MCF 10A (cell line): Measurements from ENCODE around the gene BAG1. TPM values are rescaled to one million over a fixed set of nuclear protein-coding genes. Genes with fewer than 3 reads are reported as not detected.

ENCODE experiments used
- BruUV-seq: library from RNA; stranded (reverse); fragments of 400-500 nt; replicated peaks from 2 replicates; lab custom pipeline; 2021; lab: Mats Ljungman, UMichigan
- CTCF ChIA-PET: fragments of 300-600 bp; sonication (Branson Sonifier 250); formaldehyde crosslinking; extraction: SDS; loops from one replicate; lab custom pipeline; 2021; ENCODE audit warnings: antibody characterized with exemption, inconsistent platforms; lab: Yijun Ruan, JAX
- POLR2A ChIA-PET: fragments of 300-600, 350-650 bp; sonication (Branson Sonifier 250); formaldehyde crosslinking; extraction: SDS; loops from one replicate; lab custom pipeline; 2020; ENCODE audit warnings: antibody characterized with exemption, inconsistent platforms; lab: Yijun Ruan, JAX
- DNase-seq: peaks from one replicate; pipeline ENCODE4 v3.0.0-alpha.2; 2018; ENCODE audit not compliant: unreplicated experiment
- H3K27ac Mint-ChIP-seq: one replicate; pipeline ENCODE4 v1.8.0; 2022; ENCODE audit warnings: mild to moderate bottlenecking, low read depth, mixed read lengths; ENCODE audit not compliant: unreplicated experiment
- H3K27me3 Mint-ChIP-seq: one replicate; pipeline ENCODE4 v1.8.0; 2022; ENCODE audit warnings: mixed read lengths; ENCODE audit not compliant: insufficient read depth, unreplicated experiment
- H3K36me3 Mint-ChIP-seq: one replicate; pipeline ENCODE4 v1.8.0; 2022; ENCODE audit warnings: mild to moderate bottlenecking, moderate library complexity, mixed read lengths; ENCODE audit not compliant: insufficient read depth, unreplicated experiment
- H3K4me1 Mint-ChIP-seq: one replicate; pipeline ENCODE4 v1.8.0; 2022; ENCODE audit warnings: mixed read lengths; ENCODE audit not compliant: insufficient read depth, unreplicated experiment
- H3K4me3 Mint-ChIP-seq: one replicate; pipeline ENCODE4 v1.8.0; 2022; ENCODE audit warnings: mild to moderate bottlenecking, moderate library complexity, mixed read lengths; ENCODE audit not compliant: unreplicated experiment
- H3K9me3 Mint-ChIP-seq: one replicate; pipeline ENCODE4 v1.8.0; 2022; ENCODE audit warnings: mixed read lengths; ENCODE audit not compliant: unreplicated experiment
- CTCF ChIP-seq: fragments of 200-600 bp; IDR thresholded peaks from one replicate; pipeline ENCODE4 v1.8.0; 2022; ENCODE audit warnings: antibody characterized with exemption, mild to moderate bottlenecking; ENCODE audit not compliant: unreplicated experiment
- intact Hi-C: fragments of 100-400 bp; cut with micrococcal nuclease; formaldehyde crosslinking; loops from 2 replicates; pipeline ENCODE4 v1.14.1; 2022
- total RNA-seq: library from RNA; stranded (reverse); gene quantifications from 2 replicates; pipeline ENCODE4 v1.2.3, GENCODE V29; 2022

The BAG1 gene
- total RNA-seq, 1 experiment from 2014 or later = 91.8 TPM

GRCh38 chr9:33249983-33250382 is 14.5 kb downstream of the BAG1 start:
- Mint-ChIP-seq H3K27ac (peak overlapping the region; percentile 80), H3K4me3 (no peak overlapping the region), H3K4me1 (peaks cover 30% of the 10 kb centered on the region), H3K9me3 (no peaks in the 10 kb centered on the region), H3K27me3 (no peaks in the 10 kb centered on the region), H3K36me3 (peaks cover 60% of the 10 kb centered on the region)
- ChIA-PET POLR2A (interaction anchor here (0.6 to 13.7 kb wide), 4 partner anchors 13 to 87 kb away, joined by 3 to 259 read pairs (median 50); partner anchors contain the start of genes BAG1, CHMP5, NFX1 and SPINK4), CTCF (interaction anchor here (0.9 kb wide), 1 partner anchor 19 kb away, joined by 3 read pairs; no protein-coding TSS in a partner anchor)
- intact Hi-C loops = no loop called here
- no peak for DNase-seq
- TF ChIP-seq CTCF = no peak
- BruUV-seq = no TSS peak

- POLR2A ChIA-PET = interaction anchor here (1.6 to 13.7 kb wide), 4 partner anchors 13 to 41 kb away, joined by 5 to 259 read pairs (median 52); partner anchors contain the start of genes BAG1, CHMP5, NFX1 and SPINK4
- peaks cover 52% of the 10 kb centered on the region for H3K36me3 Mint-ChIP-seq
- H3K9me3 Mint-ChIP-seq = no peaks in the 10 kb centered on the region
- CTCF ChIA-PET = interaction anchor here (0.7 to 2.6 kb wide), 3 partner anchors 14 to 52 kb away, joined by 3 to 18 read pairs (median 3); no protein-coding TSS in a partner anchor
- peaks cover 30% of the 10 kb centered on the region for H3K4me1 Mint-ChIP-seq
- no peak for DNase-seq
- H3K27ac Mint-ChIP-seq = peak overlapping the region; percentile 80
- intact Hi-C loops = no loop called here
- no peaks in the 10 kb centered on the region for H3K27me3 Mint-ChIP-seq
- TF ChIP-seq CTCF = no peak
- no peak overlapping the region for H3K4me3 Mint-ChIP-seq
- no TSS peak for BruUV-seq
Observed at GRCh38 chr9:33249087-33249658, 15.3 kb downstream of the BAG1 start.

GRCh38 chr9:33248606-33249005 is 15.9 kb downstream of the BAG1 start:
- peaks cover 30% of the 10 kb centered on the region for H3K4me1 Mint-ChIP-seq

More at GRCh38 chr9:33248606-33249005, 15.9 kb downstream of the BAG1 start:
- intact Hi-C loops = no loop called here
- H3K36me3 Mint-ChIP-seq = peaks cover 46% of the 10 kb centered on the region
- no peak for DNase-seq
- no peak overlapping the region for H3K4me3 Mint-ChIP-seq
- H3K9me3 Mint-ChIP-seq = no peaks in the 10 kb centered on the region
- ChIA-PET POLR2A (interaction anchor here (1.6 to 13.7 kb wide), 2 partner anchors 12 to 15 kb away, joined by 9 to 259 read pairs; partner anchors contain the start of genes BAG1, CHMP5 and SPINK4), CTCF (interaction anchor here (0.7 to 2.6 kb wide), 2 partner anchors 14 to 52 kb away, joined by 3 to 18 read pairs; no protein-coding TSS in a partner anchor)
- no peaks in the 10 kb centered on the region for H3K27me3 Mint-ChIP-seq
- H3K27ac Mint-ChIP-seq = peak overlapping the region; percentile 68
- no peak for TF ChIP-seq CTCF
- BruUV-seq = no TSS peak
